Urothelium cell line (cell line): Measurements from ENCODE around the gene NPB.
A peak's percentile ranks its signal among the peaks of the same experiment; 100 is the strongest.

Experiments
- DNase-seq: peaks from one replicate; pipeline ENCODE4 v3.0.0; 2011; ENCODE audit warnings: low spot score, mixed read lengths
- FAIRE-seq: peaks from 2 replicates; lab custom pipeline; 2011; peaks lifted over from hg19 to GRCh38; lab: Jason Lieb, UNC

Gene NPB

GRCh38 chr17:81869221-81870130 is 32.6 kb upstream of the NPB start:
- no peak for FAIRE-seq
- DNase-seq: peak; percentile 80

DNA sequence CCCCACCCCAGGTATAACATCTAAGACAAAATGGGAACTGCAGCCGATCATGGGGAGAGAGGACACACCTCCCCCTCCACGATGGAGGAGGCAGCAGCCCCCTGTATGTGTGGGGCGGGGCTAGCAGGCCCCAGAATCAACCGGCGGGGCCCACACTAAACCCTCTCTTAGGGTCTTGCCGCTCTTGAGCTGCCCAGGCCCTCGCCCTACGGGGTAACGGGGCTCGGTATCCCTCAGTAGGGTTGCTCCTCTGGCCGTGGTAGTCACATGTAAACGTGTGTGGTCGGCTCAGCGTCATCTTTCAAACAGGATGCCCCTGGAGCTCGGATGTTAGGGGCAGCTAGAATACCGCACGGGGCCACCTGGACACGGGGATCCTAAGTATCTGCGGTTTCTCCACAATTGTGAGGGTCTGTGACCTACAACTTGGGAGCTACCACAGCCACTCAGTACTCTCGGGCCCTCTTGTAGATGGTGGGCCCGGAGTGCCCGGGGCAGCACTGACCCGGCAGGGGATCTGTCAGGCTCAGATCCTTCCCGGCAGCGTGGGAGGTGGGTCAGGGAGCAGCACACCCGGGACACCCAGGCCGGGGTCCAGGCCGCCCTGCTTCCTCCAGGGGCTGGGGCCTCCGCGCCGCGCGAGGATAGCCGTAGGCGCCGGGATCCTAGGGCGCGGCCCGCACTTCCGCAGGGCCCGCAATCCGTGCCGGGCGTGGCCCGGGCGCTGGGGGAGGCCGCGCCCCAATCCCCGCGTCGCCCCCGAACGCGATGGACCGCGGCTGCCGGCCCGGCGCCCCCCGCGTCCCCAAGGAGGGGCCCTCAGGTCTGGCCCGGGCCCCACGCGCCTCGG is 31.7 kb upstream of the NPB start:
- FAIRE-seq (no peak), DNase-seq (peak; percentile 36)

DNA sequence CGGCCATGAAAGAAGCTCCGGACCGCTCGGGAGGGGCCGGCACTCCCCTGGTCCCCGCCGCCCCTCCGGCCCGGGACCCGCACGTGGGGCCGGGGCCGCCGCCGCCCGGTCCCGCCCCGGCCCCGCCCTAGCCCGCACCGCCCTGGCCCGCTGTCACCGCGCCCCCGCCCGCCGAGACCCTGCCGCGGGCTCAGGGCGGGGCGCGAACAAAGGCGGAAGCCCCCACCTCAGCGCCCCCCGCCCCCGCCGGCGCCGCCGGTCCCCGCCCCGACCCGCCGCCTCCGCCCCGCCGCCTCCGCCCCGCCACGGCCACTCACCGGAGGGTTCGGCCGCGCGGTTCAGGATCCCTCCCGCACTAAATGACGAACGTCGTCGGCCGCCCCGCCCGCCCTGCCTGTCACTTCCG is 31.1 kb upstream of the NPB start, which contains the start of gene ARHGDIA:
Gene ARHGDIA, minus strand, starts transcription at position 357 of the 406 bp plus-strand sequence. CDS start 1,407 bp downstream, outside the sequence.
- FAIRE-seq: no peak

DNA sequence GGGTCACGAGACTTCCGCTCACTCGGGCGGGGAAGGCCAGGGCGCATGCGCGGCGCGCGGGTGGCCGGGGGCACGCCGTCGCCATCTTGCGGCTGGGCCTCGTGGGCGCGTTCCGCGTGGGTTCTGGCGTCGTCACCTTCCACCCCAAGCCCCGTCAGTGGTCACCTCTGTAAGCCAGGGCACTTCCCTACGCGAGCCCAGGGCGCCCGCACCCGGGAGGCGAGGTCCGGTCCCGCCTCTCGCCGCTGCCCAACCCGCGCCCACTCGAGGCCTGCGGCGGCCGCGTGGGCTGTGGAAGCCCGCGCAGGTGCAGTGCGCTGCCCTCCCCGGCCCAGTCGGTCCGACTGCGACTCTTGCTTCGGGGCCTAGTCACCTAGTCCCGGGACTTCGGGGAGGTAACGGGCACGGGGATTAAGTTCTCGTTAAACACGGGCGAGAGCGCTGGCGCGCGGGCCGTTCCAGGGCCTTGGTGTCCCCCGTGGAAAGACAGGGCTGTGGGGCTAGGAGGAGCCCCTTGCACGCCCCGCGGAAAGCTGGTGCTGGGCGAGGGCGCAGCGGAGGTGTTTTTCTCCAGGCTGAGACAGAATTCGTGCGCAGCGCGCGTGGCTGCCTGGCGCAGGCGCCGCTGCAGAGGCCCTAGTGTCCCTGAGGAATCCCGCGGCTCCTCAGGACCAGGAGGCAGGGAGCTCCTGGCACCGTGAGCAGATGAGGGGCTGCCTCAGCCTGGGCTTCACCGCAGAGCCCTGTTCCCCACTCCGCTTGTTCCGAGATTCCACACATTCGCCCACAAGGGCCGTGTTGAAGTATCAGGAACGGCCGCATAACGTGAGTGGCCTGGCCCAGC is 30.4 kb upstream of the NPB start:
- peak; percentile 84 for FAIRE-seq

More for the DNA sequence above, 31.1 kb upstream of the NPB start, which contains the start of gene ARHGDIA:
- DNase-seq: no peak

DNA sequence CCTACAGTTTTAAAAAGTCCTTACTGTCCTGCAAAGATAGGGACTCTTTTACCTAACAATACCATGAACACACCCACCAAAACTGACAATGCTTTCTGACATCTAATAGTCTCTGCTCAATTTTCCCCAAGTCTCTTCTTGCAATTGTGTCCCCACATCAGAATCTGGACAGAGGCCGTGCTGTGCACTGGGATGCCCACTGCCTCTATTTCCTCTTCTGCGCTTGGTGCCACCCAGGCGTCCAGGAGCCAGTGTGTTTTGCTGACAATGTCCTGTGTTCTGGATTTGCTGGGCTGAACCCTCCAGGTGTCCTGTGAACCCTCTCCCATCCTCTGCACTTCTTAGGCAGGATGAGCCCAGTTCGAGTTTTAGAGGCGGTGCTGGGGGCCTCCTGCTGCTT is 24.5 kb upstream of the NPB start:
- no peak for FAIRE-seq

More for the DNA sequence above, 30.4 kb upstream of the NPB start:
- peak; percentile 98 for DNase-seq

DNA sequence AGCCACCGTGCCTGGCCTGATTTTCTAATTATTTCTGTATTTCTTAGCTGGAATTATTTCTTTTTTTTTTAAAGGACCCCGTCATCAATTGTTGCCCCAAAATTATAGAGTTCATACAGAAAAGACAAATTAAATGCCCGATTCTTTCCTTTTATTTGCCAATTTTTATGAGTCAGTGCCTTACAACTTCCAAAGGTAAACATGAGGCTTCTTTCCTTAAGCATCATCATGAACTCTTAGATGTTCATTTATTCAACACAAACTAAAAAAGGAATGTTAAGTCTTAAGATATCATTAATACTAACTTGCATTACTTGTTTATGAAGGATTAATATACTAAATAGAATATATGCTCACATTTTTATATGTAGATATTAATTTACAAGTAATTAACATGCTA is 23.7 kb upstream of the NPB start:
- FAIRE-seq (no peak), DNase-seq (no peak)

More for the DNA sequence above, 24.5 kb upstream of the NPB start:
- no peak for DNase-seq

- FAIRE-seq (no peak), DNase-seq (no peak)
These were observed 22.9 kb upstream of the NPB start for GRCh38 chr17:81879121-81879520.

DNA sequence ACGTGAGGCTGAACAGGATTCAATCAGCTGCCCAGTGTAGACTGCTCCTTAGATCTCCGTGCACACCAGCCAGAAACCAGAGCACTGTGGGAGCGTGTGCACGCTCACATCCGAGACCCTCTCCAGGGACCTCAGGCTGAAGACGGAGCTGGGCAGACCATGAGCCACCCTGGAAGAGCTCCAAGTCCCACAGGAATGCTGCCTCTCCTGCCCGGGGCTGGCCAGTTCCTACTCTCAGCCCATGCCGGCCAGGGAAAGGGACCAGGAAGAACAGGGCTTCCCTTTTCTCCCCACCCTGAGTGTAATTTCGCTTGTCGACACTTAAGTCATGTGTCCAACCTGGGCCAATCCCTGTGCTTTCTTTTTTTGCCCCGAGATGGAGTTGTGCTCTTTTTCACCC is 17.5 kb upstream of the NPB start:
- no peak for DNase-seq
- no peak for FAIRE-seq

- DNase-seq: no peak
- no peak for FAIRE-seq
These were observed 17.1 kb upstream of the NPB start for GRCh38 chr17:81884968-81885367.

- FAIRE-seq: peak; percentile 77
- no peak for DNase-seq
These were observed 16.6 kb upstream of the NPB start for GRCh38 chr17:81885454-81885853.

GRCh38 chr17:81885869-81886548 is 16.0 kb upstream of the NPB start:
- FAIRE-seq (no peak), DNase-seq (no peak)

DNA sequence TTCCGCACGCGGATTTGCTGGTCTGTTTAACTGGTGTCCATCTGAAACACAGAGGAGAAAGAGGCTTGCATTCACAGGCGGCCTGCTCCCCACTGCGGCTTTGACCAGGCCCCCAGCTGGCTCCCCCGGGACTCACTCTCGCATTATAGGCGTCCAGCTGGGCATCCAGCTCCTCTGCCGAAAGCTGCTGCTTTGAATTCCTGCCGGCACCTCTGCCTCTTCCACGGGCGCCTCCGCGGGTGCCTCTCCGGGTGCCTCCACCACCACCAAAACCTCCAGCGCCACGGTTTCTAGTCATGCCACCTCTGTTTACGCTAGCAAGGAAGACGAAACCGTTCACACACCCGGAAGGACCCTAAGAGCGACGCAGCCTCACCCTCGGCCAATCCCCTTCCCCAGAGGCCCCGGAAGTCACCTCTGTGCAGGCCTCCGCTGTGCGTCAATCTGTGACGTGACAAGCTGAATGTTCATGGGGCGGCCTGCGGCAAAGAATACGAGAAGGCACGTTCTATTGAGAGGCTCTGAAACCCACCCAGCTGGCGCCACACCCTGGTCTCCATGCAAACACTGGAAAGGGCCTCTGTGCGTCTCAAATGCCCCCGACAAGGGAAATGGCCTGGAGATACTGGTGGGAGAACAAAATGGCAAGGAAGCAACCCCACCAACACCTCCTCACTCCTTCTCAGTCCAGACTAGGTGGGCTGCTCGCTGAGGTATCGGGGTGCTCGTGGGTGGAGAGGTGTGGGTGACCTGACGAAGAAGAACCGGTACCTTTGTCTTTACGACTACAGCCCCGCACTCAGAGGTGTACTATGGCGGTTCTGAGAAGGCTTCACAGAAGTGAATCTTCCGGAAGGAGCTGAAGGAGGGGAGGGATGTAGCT is 13.7 kb upstream of the NPB start:
- no peak for FAIRE-seq
- DNase-seq: no peak

GRCh38 chr17:81888988-81889595 is 12.9 kb upstream of the NPB start:
- DNase-seq (no peak), FAIRE-seq (no peak)

DNA sequence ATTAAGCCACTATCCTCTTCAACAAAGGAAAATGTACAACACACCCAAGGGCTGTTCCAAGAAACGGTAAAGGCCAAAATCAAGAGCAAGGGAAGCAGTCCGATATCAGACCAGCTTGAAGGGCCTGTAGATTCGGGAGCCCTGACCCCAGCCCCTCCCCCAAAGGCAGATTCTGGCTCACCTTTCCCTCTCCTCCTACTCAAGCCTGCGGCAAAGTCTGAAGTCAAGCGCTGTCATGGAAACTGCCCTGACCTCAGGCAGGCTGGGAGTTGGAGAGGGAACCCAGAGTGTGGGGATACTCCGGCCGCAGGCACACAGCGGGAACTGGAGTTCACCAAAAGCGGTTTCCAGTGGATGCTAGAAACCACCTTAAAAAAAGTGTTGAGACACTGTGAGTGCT is 12.4 kb upstream of the NPB start:
- DNase-seq (no peak), FAIRE-seq (no peak)

DNA sequence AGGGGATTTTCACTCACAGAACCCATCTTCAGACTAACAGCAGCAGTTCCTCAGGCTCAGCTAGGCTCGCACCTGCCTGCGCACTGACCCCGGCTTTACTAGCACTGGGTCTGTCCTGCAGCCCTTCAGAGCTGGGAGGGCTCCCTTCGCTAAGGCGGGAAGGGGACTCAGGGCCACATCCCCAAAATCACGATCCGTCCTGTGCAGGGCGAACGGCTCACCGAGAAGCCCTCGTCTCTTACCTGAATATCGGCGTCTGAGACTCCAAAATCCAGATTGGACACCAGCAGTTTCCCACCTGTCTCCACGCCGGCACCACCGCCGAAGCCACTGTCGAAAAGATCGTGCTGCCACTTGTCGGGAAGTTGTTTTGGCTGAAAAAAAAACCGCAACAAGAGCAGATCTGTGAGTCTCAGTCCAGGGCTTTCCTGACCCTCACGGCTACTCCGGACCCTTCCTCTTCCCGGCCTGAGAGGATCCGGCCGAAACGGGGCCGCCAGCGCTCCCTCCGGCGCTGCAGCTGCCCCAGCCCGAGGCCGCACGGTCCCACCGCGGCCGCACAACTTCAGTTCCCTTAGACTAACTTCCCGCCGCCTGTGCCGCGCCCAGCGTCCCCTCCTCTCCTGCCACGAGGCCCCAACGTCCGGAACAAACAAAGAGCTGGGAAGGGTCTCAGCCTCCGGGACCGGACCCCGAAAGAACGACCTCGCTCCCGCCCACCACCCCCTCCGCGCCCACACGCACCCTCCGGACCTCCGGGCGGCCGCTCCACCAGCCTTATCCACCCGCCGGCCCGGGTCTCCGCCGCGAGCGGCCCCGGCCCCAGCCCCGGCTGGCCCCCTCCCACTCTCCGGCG is 11.4 kb upstream of the NPB start:
- FAIRE-seq (no peak), DNase-seq (no peak)

DNA sequence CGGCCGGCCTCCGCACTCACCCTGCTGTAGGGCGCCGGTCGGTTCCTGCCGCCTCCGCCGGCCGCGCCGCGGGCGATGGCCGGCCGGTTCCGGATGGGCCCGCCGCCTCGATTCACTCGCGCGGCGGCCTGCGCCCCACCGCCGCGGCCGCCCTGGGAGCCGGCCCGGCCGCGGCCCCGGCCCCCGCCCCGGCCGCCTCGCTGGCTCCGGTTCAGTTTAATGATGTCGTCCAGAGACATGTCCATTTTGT is 10.8 kb upstream of the NPB start:
- FAIRE-seq (no peak), DNase-seq (peak; percentile 33)

- no peak for FAIRE-seq
- no peak for DNase-seq
These were observed 6.6 kb upstream of the NPB start for GRCh38 chr17:81895400-81895799.
